Stomach (tissue), 4 donors: ENCODE data around the gene MAPRE2.

Experiments
- CTCF ChIP-seq, 7 experiments: fragments of 450-650 bp in 4 of 7; fragments of 200-600 bp in 3 of 7; sonication (generic) in 3 of 7; IDR thresholded peaks; one replicate each; pipeline ENCODE4 v1.5.1; 2016 to 2019; ENCODE audit warnings: antibody characterized with exemption in 7 of 7, control low read depth in 2 of 7, mild to moderate bottlenecking in 1 of 7
- POLR2A ChIP-seq, 4 donors: fragments of 450-650 bp; IDR thresholded peaks; one replicate each; pipeline ENCODE4 v1.6.1; 2016; ENCODE audit warnings: antibody characterized with exemption in 4 of 4, control low read depth in 2 of 4, mild to moderate bottlenecking in 1 of 4, moderate library complexity in 1 of 4

- TF ChIP-seq CTCF (IDR thresholded peaks at IDR 0.05) (no peak), POLR2A (IDR thresholded peaks at IDR 0.05) (no peak)
Measured at GRCh38 chr18:35076135-35076924, 35.1 kb downstream of the MAPRE2 start.
